Measurements from ENCODE around the gene SYT7. TPM values are rescaled to one million over a fixed set of nuclear protein-coding genes. Genes with fewer than 3 reads are reported as not detected.
"Not testable (repeated sequence)": the region's sequence is repeated elsewhere in the genome, so short reads cannot be mapped to it uniquely, and the experiment has no call there.

The SYT7 gene
- total RNA-seq, 2 donors from 2014 or later, result 2.6 TPM; not detected in 1

- Histone ChIP-seq H3K27ac (no peak overlapping the region), H3K4me3 (no peak overlapping the region), H3K36me3 (no peaks in the 10 kb centered on the region), H3K27me3 (replicated peaks; ENCODE audit: insufficient read depth) (no peaks in the 10 kb centered on the region), H3K9me3 (no peaks in the 10 kb centered on the region), H3K4me1 (ENCODE audit: control insufficient read depth in 1 of 2, low read depth in 2 of 2) (no peaks in the 10 kb centered on the region)
- ATAC-seq (ENCODE audit: insufficient number of reproducible peaks, low FRiP score, low read depth) (no peak), DNase-seq (ENCODE audit: low spot score) (no peak)
- no peak for TF ChIP-seq CTCF (IDR thresholded peaks at IDR 0.05)
Measured at GRCh38 chr11:61619471-61620226, 38.8 kb upstream of the SYT7 start.

GRCh38 chr11:61618978-61619377, 38.1 kb upstream of the SYT7 start:
- H3K9me3 ChIP-seq, result no peaks in the 10 kb centered on the region
- TF ChIP-seq CTCF (IDR thresholded peaks at IDR 0.05), result no peak
- H3K4me3 ChIP-seq, result no peak overlapping the region
- H3K36me3 ChIP-seq, result no peaks in the 10 kb centered on the region
- no peak overlapping the region for H3K27ac ChIP-seq
- no peaks in the 10 kb centered on the region for H3K4me1 ChIP-seq (ENCODE audit: control insufficient read depth in 1 of 2, low read depth in 2 of 2)
- ATAC-seq (ENCODE audit: insufficient number of reproducible peaks, low FRiP score, low read depth) (no peak), DNase-seq (ENCODE audit: low spot score) (no peak)
- no peaks in the 10 kb centered on the region for H3K27me3 ChIP-seq (replicated peaks; ENCODE audit: insufficient read depth)

DNA sequence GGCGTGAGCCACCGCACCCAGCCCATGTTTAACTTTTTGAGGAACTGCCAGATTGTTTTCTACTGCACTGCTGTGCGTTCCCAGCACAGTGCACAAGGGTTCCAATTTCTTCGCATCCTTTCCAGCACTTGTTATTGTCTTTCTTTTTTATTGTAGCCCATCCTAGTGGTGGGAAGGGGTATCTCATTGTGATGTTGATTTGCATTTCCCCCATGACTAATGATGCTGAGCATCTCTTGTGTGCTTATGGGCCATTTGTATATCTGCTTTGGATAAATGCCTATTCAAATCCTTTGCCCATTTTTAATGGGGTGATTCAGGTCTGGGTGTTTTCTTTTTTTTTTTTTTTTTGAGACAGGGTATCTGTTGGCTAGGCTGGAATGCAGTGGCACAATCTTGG, 36.6 kb upstream of the SYT7 start:
- Histone ChIP-seq H3K27ac (no peak overlapping the region), H3K9me3 (no peaks in the 10 kb centered on the region), H3K36me3 (no peaks in the 10 kb centered on the region), H3K27me3 (replicated peaks; ENCODE audit: insufficient read depth) (no peaks in the 10 kb centered on the region), H3K4me1 (ENCODE audit: control insufficient read depth in 1 of 2, low read depth in 2 of 2) (no peaks in the 10 kb centered on the region), H3K4me3 (no peak overlapping the region)
- ATAC-seq (ENCODE audit: insufficient number of reproducible peaks, low FRiP score, low read depth) (no peak), DNase-seq (ENCODE audit: low spot score) (no peak)
- TF ChIP-seq CTCF (IDR thresholded peaks at IDR 0.05), result no peak

DNA sequence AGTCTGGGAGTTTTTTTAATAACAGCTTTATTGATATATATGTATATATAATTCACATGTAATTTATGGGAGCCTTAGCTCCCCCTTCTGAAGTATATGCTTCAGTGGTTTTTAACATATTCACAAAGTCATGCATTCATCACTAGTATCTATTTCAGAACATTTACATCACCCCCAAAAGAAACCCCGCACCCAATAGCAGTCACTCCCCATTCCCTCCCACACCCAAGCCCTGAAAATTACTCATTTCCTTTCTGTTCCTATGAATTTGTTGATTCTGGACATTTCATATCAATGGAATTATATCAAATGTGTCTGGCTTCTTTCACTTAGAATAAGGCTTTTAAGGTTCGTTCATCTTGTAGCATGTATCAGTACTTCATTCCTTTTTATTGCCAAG, 35.6 kb upstream of the SYT7 start:
- TF ChIP-seq CTCF (IDR thresholded peaks at IDR 0.05), result no peak
- no peaks in the 10 kb centered on the region for H3K9me3 ChIP-seq
- H3K36me3 ChIP-seq, result no peaks in the 10 kb centered on the region
- no peak overlapping the region for H3K27ac ChIP-seq
- DNase-seq (ENCODE audit: low spot score), result no peak
- H3K4me3 ChIP-seq, result no peak overlapping the region
- no peak for ATAC-seq (ENCODE audit: insufficient number of reproducible peaks, low FRiP score, low read depth)
- no peaks in the 10 kb centered on the region for H3K4me1 ChIP-seq (ENCODE audit: control insufficient read depth in 1 of 2, low read depth in 2 of 2)
- no peaks in the 10 kb centered on the region for H3K27me3 ChIP-seq (replicated peaks; ENCODE audit: insufficient read depth)

DNA sequence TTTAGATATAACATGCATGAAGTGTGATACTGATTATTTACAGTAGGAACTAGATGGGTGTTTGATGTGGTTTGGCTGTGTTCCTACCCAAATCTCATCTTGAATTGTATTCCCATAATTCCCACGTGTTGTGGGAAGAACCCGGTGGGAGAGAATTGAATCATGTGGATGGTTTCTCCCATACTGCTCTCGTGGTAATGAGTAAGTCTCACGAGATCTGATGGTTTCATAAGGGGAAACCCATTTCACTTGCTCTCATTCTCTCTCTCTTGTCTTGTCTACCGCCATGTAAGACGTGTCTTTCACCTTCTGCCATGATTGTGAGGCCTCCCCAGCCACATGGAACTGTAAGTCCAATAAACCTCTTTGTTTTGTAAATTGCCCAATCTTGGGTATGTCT, 33.9 kb upstream of the SYT7 start:
- not testable (repeated sequence) for H3K27ac ChIP-seq; H3K9me3 ChIP-seq; H3K27me3 ChIP-seq (replicated peaks; ENCODE audit: insufficient read depth); DNase-seq (ENCODE audit: low spot score); H3K36me3 ChIP-seq; ATAC-seq (ENCODE audit: insufficient number of reproducible peaks, low FRiP score, low read depth); H3K4me3 ChIP-seq; H3K4me1 ChIP-seq (ENCODE audit: control insufficient read depth in 1 of 2, low read depth in 2 of 2)

GRCh38 chr11:61613870-61614269, 33.0 kb upstream of the SYT7 start:
- H3K27ac ChIP-seq, result no peak overlapping the region
- no peaks in the 10 kb centered on the region for H3K27me3 ChIP-seq (replicated peaks; ENCODE audit: insufficient read depth)
- no peaks in the 10 kb centered on the region for H3K36me3 ChIP-seq
- H3K9me3 ChIP-seq, result no peaks in the 10 kb centered on the region
- no peak for ATAC-seq (ENCODE audit: insufficient number of reproducible peaks, low FRiP score, low read depth)
- no peaks in the 10 kb centered on the region for H3K4me1 ChIP-seq (ENCODE audit: control insufficient read depth in 1 of 2, low read depth in 2 of 2)
- H3K4me3 ChIP-seq, result no peak overlapping the region
- no peak for DNase-seq (ENCODE audit: low spot score)
- no peak for TF ChIP-seq CTCF (IDR thresholded peaks at IDR 0.05)
